ENCODE results near the gene FAM168A. TPM values are rescaled to one million over a fixed set of nuclear protein-coding genes. Genes with fewer than 3 reads are reported as not detected.
A peak's percentile ranks its signal among the peaks of the same experiment; 100 is the strongest.

FAM168A gene
- total RNA-seq, 1 experiment from 2014 or later, result 21.1 TPM

DNA sequence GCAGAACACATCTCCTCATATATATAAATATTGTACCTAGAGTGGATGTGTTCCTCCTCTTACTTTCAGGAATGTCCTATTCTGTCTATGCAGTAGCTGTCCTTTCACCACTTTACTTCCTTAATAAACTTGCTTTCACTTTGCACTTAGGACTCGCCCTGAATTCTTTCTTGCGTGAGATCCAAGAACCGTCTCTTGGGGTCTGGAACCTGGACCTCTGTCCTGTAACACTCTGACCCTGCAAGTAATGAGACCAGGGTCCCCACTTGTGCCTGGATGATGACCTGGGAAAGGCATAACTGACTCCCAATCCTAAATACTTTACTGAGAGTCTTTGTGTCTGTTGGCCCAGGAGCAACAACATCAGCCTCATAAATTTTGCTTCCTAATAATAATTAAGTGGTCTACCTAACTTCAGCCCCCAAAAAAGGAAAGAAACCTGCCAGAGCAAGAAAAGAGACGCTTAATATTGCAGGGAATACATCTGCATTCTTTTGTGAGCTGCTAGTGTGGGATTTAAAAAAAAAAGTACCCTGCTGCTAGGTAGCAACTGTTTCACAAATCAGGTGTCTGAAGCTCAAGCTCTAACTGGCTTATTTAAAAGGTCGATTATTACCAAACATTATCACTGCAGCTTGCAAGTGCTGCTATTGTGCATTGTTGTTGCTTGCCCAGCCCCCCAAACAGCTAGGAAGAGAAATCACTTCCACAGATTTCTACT, 69.3 kb downstream of the FAM168A start:
- Histone ChIP-seq H3K27me3 (ENCODE audit: insufficient read depth, low read length) (no peaks in the 10 kb centered on the region), H2AFZ (ENCODE audit: low read length) (no peak overlapping the region), H2BK120ac (ENCODE audit: low read depth, low read length, poor library complexity, severe bottlenecking) (no peak overlapping the region), H3K23ac (ENCODE audit: insufficient read length, low read depth, low read length) (no peak overlapping the region), H2BK5ac (ENCODE audit: insufficient read length, low read length) (no peak overlapping the region), H3K23me2 (ENCODE audit: insufficient read length, low read depth, low read length, poor library complexity, severe bottlenecking) (no peaks in the 10 kb centered on the region), H3K4ac (ENCODE audit: low read depth, low read length) (no peak overlapping the region), H4K8ac (replicated peaks; ENCODE audit: insufficient read length, low read depth, low read length) (no peak overlapping the region), H3K4me1 (ENCODE audit: insufficient read depth, low read length) (peaks cover 22% of the 10 kb centered on the region), H3K9me3 (ENCODE audit: control insufficient read depth, low read depth, low read length) (peaks cover 3% of the 10 kb centered on the region), H2AK5ac (ENCODE audit: insufficient read length, low read length) (no peak overlapping the region), H3T11ph (ENCODE audit: low read length) (no peak overlapping the region), H3K79me1 (ENCODE audit: insufficient read depth, low read depth, low read length, poor library complexity, severe bottlenecking) (no peaks in the 10 kb centered on the region), H3K56ac (ENCODE audit: insufficient read length, low read depth, low read length) (no peak overlapping the region), H4K91ac (ENCODE audit: insufficient read length, low read depth, low read length) (no peak overlapping the region), H3K27ac (ENCODE audit: insufficient read length, low read depth, low read length) (peak overlapping the region; percentile 68), H3K4me2 (ENCODE audit: insufficient read depth, insufficient read length, low read length) (no peak overlapping the region), H3K9ac (ENCODE audit: extremely low read depth, insufficient read length, low read length) (no peak overlapping the region), H3K18ac (ENCODE audit: insufficient read length, low read depth, low read length) (no peak overlapping the region), H2BK15ac (ENCODE audit: low read depth, low read length) (no peak overlapping the region; the same call in 1 of the 2 replicates), H4K5ac (ENCODE audit: insufficient read length, low read depth, low read length) (no peak overlapping the region), H4K20me1 (ENCODE audit: control insufficient read depth, insufficient read depth, insufficient read length) (no peaks in the 10 kb centered on the region), H2BK12ac (ENCODE audit: insufficient read length, low read depth, low read length) (no peak overlapping the region), H3K14ac (ENCODE audit: insufficient read depth, low read length) (no peak overlapping the region), H3K79me2 (ENCODE audit: insufficient read depth, low read length) (no peaks in the 10 kb centered on the region), H2BK20ac (ENCODE audit: low read depth, low read length, poor library complexity, severe bottlenecking) (peak overlapping the region; percentile 11)
- no peak for DNase-seq
- H3K36me3 Mint-ChIP-seq (ENCODE audit: insufficient read depth in 1 of 3, low read depth in 3 of 3), result peaks cover 8 to 16% (median 8%) of the 10 kb centered on the region in 3 experiments; a peak in 6 of 7 replicates
- H3K27ac Mint-ChIP-seq, result peak overlapping the region; percentile 59 to 96 (median 62); a peak in 5 of 7 replicates
- peaks cover 9 to 13% of the 10 kb centered on the region in 2 experiments for H3K9me3 Mint-ChIP-seq
- no peaks in the 10 kb centered on the region for H3K27me3 Mint-ChIP-seq (ENCODE audit: low read depth)
- no peak overlapping the region for H3K4me3 Mint-ChIP-seq
- TF ChIP-seq, protein P1, sequence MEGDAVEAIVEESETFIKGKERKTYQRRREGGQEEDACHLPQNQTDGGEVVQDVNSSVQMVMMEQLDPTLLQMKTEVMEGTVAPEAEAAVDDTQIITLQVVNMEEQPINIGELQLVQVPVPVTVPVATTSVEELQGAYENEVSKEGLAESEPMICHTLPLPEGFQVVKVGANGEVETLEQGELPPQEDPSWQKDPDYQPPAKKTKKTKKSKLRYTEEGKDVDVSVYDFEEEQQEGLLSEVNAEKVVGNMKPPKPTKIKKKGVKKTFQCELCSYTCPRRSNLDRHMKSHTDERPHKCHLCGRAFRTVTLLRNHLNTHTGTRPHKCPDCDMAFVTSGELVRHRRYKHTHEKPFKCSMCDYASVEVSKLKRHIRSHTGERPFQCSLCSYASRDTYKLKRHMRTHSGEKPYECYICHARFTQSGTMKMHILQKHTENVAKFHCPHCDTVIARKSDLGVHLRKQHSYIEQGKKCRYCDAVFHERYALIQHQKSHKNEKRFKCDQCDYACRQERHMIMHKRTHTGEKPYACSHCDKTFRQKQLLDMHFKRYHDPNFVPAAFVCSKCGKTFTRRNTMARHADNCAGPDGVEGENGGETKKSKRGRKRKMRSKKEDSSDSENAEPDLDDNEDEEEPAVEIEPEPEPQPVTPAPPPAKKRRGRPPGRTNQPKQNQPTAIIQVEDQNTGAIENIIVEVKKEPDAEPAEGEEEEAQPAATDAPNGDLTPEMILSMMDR (conservative IDR thresholded peaks at IDR 0.05), result no peak
- WGBS (ENCODE audit: extremely low coverage, insufficient read length, low lambda C conversion rate), result no CpG with 5 or more reads among the region's 5 CpGs
- H3K4me1 Mint-ChIP-seq, result peaks cover 56 to 73% of the 10 kb centered on the region in 2 experiments
